Type B pancreatic cell (in vitro differentiated cells): ENCODE data around the gene EXOC4. TPM values are rescaled to one million over a fixed set of nuclear protein-coding genes. Genes with fewer than 3 reads are reported as not detected.
"Not testable (repeated sequence)": the region's sequence is repeated elsewhere in the genome, so short reads cannot be mapped to it uniquely, and the experiment has no call there.

Experiments
- DNase-seq: peaks from one replicate; pipeline ENCODE4 v3.0.0; 2021; ENCODE audit warnings: mixed read lengths; ENCODE audit not compliant: unreplicated experiment; ENCODE audit errors: extremely low spot score
- H3K27ac Mint-ChIP-seq: 2 replicates; pipeline ENCODE4 v1.8.0; 2021; ENCODE audit warnings: mild to moderate bottlenecking, mixed read lengths
- H3K27me3 Mint-ChIP-seq: 2 replicates; pipeline ENCODE4 v1.8.0; 2021; ENCODE audit warnings: mixed read lengths
- H3K36me3 Mint-ChIP-seq: 2 replicates; pipeline ENCODE4 v1.8.0; 2021; ENCODE audit warnings: mixed read lengths
- H3K4me1 Mint-ChIP-seq: one replicate; pipeline ENCODE4 v1.8.0; 2021; ENCODE audit warnings: mixed read lengths; ENCODE audit not compliant: unreplicated experiment
- H3K4me3 Mint-ChIP-seq: 2 replicates; pipeline ENCODE4 v1.8.0; 2021; ENCODE audit warnings: mild to moderate bottlenecking, mixed read lengths
- H3K9me3 Mint-ChIP-seq: 2 replicates; pipeline ENCODE4 v1.8.0; 2021; ENCODE audit warnings: mixed read lengths
- total RNA-seq: library from RNA; stranded (reverse); gene quantifications from 2 replicates; pipeline ENCODE4 v1.2.1, GENCODE V29; 2021; ENCODE audit warnings: low replicate concordance
- TF ChIP-seq, protein P1 (sequence below): fragments of 200-600 bp; sonication (generic); conservative IDR thresholded peaks from 2 replicates; pipeline ENCODE4 v1.5.0; 2021; ENCODE audit warnings: antibody characterized with exemption, mild to moderate bottlenecking

The EXOC4 gene
- total RNA-seq, 1 donor from 2014 or later, result 95.5 TPM

DNA sequence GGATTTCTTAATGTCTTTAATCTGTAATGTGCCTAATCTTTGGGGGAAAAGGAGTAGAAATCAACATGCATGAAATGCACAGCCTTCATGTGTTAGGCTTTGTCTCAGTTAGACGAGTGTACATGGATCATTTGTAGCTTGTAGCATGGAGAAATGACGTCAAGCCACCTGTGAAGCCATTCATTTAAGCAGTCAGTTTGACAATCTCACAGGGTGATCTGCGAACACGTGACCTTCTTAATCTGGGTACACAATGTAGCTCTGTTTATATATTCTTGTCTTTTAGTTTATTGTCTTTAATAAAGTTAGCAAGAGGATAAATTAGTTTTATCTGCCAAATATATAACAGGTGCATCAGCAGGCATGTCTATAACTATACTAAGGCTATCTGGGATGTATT lies 522.3 kb downstream of the EXOC4 start:
- no peak for DNase-seq
- Mint-ChIP-seq H3K36me3 (peaks cover 10% of the 10 kb centered on the region), H3K9me3 (peaks cover 5% of the 10 kb centered on the region), H3K4me1 (peaks cover 6% of the 10 kb centered on the region), H3K27me3 (no peaks in the 10 kb centered on the region), H3K4me3 (no peak overlapping the region), H3K27ac (no peak overlapping the region)
- TF ChIP-seq, protein P1, sequence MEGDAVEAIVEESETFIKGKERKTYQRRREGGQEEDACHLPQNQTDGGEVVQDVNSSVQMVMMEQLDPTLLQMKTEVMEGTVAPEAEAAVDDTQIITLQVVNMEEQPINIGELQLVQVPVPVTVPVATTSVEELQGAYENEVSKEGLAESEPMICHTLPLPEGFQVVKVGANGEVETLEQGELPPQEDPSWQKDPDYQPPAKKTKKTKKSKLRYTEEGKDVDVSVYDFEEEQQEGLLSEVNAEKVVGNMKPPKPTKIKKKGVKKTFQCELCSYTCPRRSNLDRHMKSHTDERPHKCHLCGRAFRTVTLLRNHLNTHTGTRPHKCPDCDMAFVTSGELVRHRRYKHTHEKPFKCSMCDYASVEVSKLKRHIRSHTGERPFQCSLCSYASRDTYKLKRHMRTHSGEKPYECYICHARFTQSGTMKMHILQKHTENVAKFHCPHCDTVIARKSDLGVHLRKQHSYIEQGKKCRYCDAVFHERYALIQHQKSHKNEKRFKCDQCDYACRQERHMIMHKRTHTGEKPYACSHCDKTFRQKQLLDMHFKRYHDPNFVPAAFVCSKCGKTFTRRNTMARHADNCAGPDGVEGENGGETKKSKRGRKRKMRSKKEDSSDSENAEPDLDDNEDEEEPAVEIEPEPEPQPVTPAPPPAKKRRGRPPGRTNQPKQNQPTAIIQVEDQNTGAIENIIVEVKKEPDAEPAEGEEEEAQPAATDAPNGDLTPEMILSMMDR, result no peak

DNA sequence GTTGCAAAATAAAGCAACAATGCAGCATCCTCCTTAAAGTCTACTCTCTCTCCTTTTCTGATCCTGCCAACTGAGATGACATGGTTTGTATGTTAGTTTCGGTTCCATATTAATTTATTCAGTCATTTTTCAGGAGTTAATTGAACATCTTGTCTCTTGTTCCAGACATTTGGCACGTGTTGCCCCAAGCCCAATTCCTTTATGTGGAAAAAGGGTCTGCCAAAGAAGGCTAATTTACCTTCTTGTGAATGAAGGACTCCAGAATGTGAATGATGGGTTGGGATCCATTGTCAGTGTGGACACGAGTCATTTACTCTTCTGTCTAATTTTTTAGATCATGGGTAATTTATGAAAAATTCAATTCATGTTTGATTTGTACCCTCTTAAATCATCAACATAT lies 523.4 kb downstream of the EXOC4 start:
- no peak for DNase-seq
- peaks cover 2% of the 10 kb centered on the region for H3K4me1 Mint-ChIP-seq
- no peak overlapping the region for H3K27ac Mint-ChIP-seq

GRCh38 chr7:133777701-133778100 lies 524.8 kb downstream of the EXOC4 start:
- Mint-ChIP-seq H3K27me3 (no peaks in the 10 kb centered on the region), H3K9me3 (peaks cover 5% of the 10 kb centered on the region), H3K36me3 (peaks cover 10% of the 10 kb centered on the region), H3K4me1 (peaks cover 9% of the 10 kb centered on the region), H3K4me3 (no peak overlapping the region), H3K27ac (no peak overlapping the region)
- TF ChIP-seq, protein P1, result no peak
- no peak for DNase-seq

More for the DNA sequence above, 523.4 kb downstream of the EXOC4 start:
- no peaks in the 10 kb centered on the region for H3K27me3 Mint-ChIP-seq
- peaks cover 5% of the 10 kb centered on the region for H3K9me3 Mint-ChIP-seq
- TF ChIP-seq, protein P1, result no peak
- peaks cover 10% of the 10 kb centered on the region for H3K36me3 Mint-ChIP-seq
- no peak overlapping the region for H3K4me3 Mint-ChIP-seq

DNA sequence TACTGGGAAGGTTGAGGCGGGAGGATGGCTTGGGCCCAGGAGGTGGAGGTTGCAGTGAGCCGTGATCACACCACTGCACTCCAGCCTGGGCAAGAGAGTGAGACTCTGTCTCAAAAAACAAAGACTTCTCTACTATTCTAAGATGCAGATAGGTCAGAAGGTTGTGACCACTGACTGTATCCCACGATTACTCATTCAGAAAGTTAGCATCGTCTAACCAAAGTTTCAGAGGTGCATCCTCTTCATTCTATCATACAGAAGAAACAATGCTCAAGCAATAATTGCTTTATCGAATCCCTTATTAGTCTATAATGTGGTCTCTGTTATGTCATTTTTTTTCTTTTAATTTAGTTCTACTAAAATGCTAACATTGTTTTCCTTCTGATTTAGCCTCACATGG lies 525.6 kb downstream of the EXOC4 start:
- H3K4me3 Mint-ChIP-seq, result no peak overlapping the region
- H3K27me3 Mint-ChIP-seq, result no peaks in the 10 kb centered on the region
- DNase-seq, result no peak

DNA sequence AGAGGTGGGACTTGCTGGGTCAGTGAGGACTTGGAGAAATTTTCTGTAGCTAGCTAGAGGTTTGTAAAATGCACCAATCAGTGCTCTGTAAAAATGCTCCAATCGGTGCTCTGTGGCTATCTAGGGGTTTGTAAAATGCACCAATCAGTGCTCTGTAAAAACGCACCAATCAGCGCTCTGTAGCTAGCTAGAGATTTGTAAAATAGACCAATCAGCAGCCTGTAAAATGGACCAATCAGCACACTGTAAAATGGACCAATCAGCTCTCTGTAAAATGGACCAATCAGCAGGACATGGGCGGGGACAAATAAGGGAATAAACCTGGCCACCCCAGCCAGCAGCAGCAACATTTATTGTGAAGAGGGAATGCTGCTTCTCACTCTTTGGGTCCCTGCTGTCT lies 526.7 kb downstream of the EXOC4 start:
- H3K36me3 Mint-ChIP-seq, result peaks cover 13% of the 10 kb centered on the region
- not testable (repeated sequence) for H3K9me3 Mint-ChIP-seq, H3K4me3 Mint-ChIP-seq, DNase-seq, H3K27ac Mint-ChIP-seq, H3K27me3 Mint-ChIP-seq
- peaks cover 12% of the 10 kb centered on the region for H3K4me1 Mint-ChIP-seq

More for the DNA sequence above, 525.6 kb downstream of the EXOC4 start:
- H3K27ac Mint-ChIP-seq, result no peak overlapping the region
- H3K9me3 Mint-ChIP-seq, result peaks cover 5% of the 10 kb centered on the region
- peaks cover 9% of the 10 kb centered on the region for H3K4me1 Mint-ChIP-seq
- H3K36me3 Mint-ChIP-seq, result peaks cover 11% of the 10 kb centered on the region
- TF ChIP-seq, protein P1, result no peak

DNA sequence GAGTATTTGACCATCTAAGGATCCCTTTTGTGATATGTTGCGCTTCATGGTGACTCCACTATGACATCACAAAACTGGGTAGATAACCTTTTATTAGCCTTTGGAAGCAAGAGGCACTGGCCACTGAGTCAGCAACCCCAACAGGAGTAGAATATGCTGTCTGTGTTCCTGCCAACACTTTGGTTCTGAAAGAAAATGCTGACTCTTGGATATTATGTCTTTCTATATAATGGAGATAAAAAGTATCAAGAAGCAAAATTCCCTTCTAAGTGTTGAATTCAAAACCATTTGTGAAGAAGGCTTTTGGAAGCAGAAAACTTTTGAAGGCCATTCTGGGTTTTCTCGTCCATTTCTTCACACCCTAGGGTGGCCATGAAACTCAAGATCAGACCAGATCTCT lies 528.0 kb downstream of the EXOC4 start:
- Mint-ChIP-seq H3K9me3 (peaks cover 5% of the 10 kb centered on the region), H3K4me3 (no peak overlapping the region), H3K36me3 (peaks cover 13% of the 10 kb centered on the region), H3K27me3 (no peaks in the 10 kb centered on the region), H3K27ac (no peak overlapping the region), H3K4me1 (peaks cover 13% of the 10 kb centered on the region)
- TF ChIP-seq, protein P1, result no peak
- DNase-seq, result no peak
